Heart right ventricle (tissue), 16 donors: ENCODE measurements around the gene ATG4A. TPM values are rescaled to one million over a fixed set of nuclear protein-coding genes. Genes with fewer than 3 reads are reported as not detected.

ENCODE experiments used
- ATAC-seq, 8 donors: fragments of 200-7000 bp; cut with Tn5 transposase; one replicate each; pipeline ENCODE4 v1.9.1; 2020; ENCODE audit warnings: mild to moderate bottlenecking in 8 of 8, moderate library complexity in 8 of 8, moderate number of reproducible peaks in 1 of 8
- DNase-seq, 2 donors: peaks; one replicate each; pipeline ENCODE4 v3.0.0-alpha.2; 2020
- H3K27ac ChIP-seq, 10 donors: fragments of 200-600 bp; sonication (generic) in 2 of 10; one replicate each; pipeline versions ENCODE4 v1.5.0 to v1.8.0; 2020 to 2022; ENCODE audit warnings: mild to moderate bottlenecking in 3 of 10
- H3K27me3 ChIP-seq, 7 donors: fragments of 200-600 bp; one replicate each; pipeline ENCODE4 v1.8.0; 2021 to 2022; ENCODE audit warnings: mild to moderate bottlenecking in 2 of 7
- H3K36me3 ChIP-seq, 9 donors: fragments of 200-600 bp; sonication (generic) in 1 of 9; one replicate each; pipeline versions ENCODE4 v1.5.0 to v1.8.0; 2020 to 2022; ENCODE audit warnings: mild to moderate bottlenecking in 2 of 9
- H3K4me1 ChIP-seq, 9 donors: fragments of 200-600 bp; sonication (generic) in 1 of 9; one replicate each; pipeline versions ENCODE4 v1.5.0 to v1.8.0; 2020 to 2022; ENCODE audit warnings: mild to moderate bottlenecking in 4 of 9
- H3K4me3 ChIP-seq, 10 donors: fragments of 200-600 bp; sonication (generic) in 2 of 10; one replicate each; pipeline versions ENCODE4 v1.5.0 to v1.8.0; 2020 to 2022; ENCODE audit warnings: mild to moderate bottlenecking in 7 of 10, moderate library complexity in 2 of 10
- H3K9me3 ChIP-seq, 11 donors: fragments of 200-600 bp in 10 of 11; sonication (generic) in 2 of 11; one replicate each; pipeline versions ENCODE4 v1.5.0 to v1.8.0; 2013 to 2022; ENCODE audit warnings: mild to moderate bottlenecking in 2 of 11, control low read depth in 1 of 11, moderate library complexity in 1 of 11
- WGBS, 2 donors: extraction: QIAGEN DNeasy Blood & Tissue Kit; methylation state at CpG; one replicate each; pipeline ENCODE4 v1.1.7; 2013; ENCODE audit warnings: inconsistent platforms in 1 of 2; 5-methylcytosine and 5-hydroxymethylcytosine counted together
- intact Hi-C, 10 donors: fragments of 100-400 bp; cut with DNase I; formaldehyde crosslinking; loops; one replicate each; pipeline versions ENCODE4 v1.11.1 to v1.14.2; 2022
- polyA plus RNA-seq, 2 donors: library from polyadenylated mRNA; stranded (reverse); fragments of 200-250 nt; gene quantifications; one replicate each; pipeline ENCODE4 v1.2.3, GENCODE V29; 2013
- total RNA-seq, 10 donors: library from RNA; stranded (reverse); fragmentation: NEBNext Ultra II Directional in 3 of 10; extraction: Animal tissue kit (Norgen Biotek cat#: 25700) in 3 of 10; gene quantifications; one replicate each; pipeline versions ENCODE4 v1.2.1 to v1.2.4, GENCODE V29; 2021 to 2023
- TF ChIP-seq, protein P1 (sequence below), 9 donors: fragments of 200-600 bp; sonication (generic) in 2 of 9; IDR thresholded peaks; one replicate each; pipeline versions ENCODE4 v1.5.0 to v1.8.0; 2021 to 2022; ENCODE audit warnings: antibody characterized with exemption in 9 of 9, mild to moderate bottlenecking in 5 of 9, moderate library complexity in 1 of 9
- donor health status: Arrhythmogenic right ventricular cardiomyopathy.
- donor health status: ischemic (EF 13 %, LVEDD 7.1; RV severe dilation, severe dysfunction).
- donor health status: healthy with polysubstance abuse.
- donor health status: DM: no; HTN: yes; CAD: no.
- donor health status: DM: no; HTN: no; CAD: no.
- donor health status: ischemic (EF 25% LVEDD 6.9; RV normal size, moderate dysfunction).
- donor health status: ischemic (EF 25% LVEDD 5.7; RV mildly dilated, moderate dysfunction).
- donor health status: healthy.
- donor health status: DM: yes; HTN: yes; CAD: no.
- donor health status: Ischemic cardiomyopathy.
- donor health status: ischemic (EF 35%, LVEDD 5.7; RV mildly dilated, moderate dysfunction).
- donor health status: nonischemic (EF 11% LVEDD 7.7; RV severe dilation, severe dysfunction).
- donor health status: DM: yes; HTN: yes; CAD: no.
- donor health status: PGD.
- donor health status: ischemic (EF 29% LVEDD 5.4; RV normal size, mild dysfunction).
- donor health status: nonischemic (EF 23%, LVEDD 6.1; RV moderate dilation, normal function).

ATG4A gene
- total and polyA plus RNA-seq, 12 donors: 13.1 to 20.5 (median 17.1) TPM

- TF ChIP-seq, protein P1, sequence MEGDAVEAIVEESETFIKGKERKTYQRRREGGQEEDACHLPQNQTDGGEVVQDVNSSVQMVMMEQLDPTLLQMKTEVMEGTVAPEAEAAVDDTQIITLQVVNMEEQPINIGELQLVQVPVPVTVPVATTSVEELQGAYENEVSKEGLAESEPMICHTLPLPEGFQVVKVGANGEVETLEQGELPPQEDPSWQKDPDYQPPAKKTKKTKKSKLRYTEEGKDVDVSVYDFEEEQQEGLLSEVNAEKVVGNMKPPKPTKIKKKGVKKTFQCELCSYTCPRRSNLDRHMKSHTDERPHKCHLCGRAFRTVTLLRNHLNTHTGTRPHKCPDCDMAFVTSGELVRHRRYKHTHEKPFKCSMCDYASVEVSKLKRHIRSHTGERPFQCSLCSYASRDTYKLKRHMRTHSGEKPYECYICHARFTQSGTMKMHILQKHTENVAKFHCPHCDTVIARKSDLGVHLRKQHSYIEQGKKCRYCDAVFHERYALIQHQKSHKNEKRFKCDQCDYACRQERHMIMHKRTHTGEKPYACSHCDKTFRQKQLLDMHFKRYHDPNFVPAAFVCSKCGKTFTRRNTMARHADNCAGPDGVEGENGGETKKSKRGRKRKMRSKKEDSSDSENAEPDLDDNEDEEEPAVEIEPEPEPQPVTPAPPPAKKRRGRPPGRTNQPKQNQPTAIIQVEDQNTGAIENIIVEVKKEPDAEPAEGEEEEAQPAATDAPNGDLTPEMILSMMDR (IDR thresholded peaks at IDR 0.05): no peak
These were observed 27.0 kb upstream of the ATG4A start for GRCh38 chrX:108064613-108065012.

DNA sequence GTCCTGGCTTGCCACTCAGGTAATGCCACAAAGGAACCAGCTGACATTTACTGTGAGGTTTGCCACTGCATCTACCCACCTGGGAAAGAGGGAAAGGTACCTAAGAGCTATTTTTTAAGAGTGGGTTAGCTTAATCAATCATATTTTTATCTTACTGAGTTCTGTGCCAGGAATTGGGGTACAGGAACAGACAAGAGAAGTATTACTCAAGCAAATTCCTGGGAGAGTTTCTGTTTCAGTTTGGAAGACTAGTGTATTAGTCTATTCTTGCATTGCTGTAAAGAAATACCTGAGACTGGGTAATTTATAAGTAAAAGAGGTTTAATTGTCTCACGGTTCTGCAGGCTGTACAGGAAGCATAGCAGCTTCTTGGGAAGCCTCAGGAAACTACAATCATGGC lies 23.5 kb upstream of the ATG4A start:
- Histone ChIP-seq H3K27ac (no peak overlapping the region), H3K4me3 (no peak overlapping the region), H3K36me3 (no peaks in the 10 kb centered on the region), H3K27me3 (peaks cover 0 to 63% (median 0%) of the 10 kb centered on the region in 7 donors), H3K4me1 (no peaks in the 10 kb centered on the region), H3K9me3 (no peaks in the 10 kb centered on the region)
- WGBS, 2 donors: 61 to 69% methylated on average over 1 of the region's 1 CpG
- TF ChIP-seq, protein P1 (IDR thresholded peaks at IDR 0.05): no peak
- intact Hi-C loops: no loop called here
- ATAC-seq (no peak), DNase-seq (no peak)

More at GRCh38 chrX:108064613-108065012, 27.0 kb upstream of the ATG4A start:
- Histone ChIP-seq H3K4me1 (no peaks in the 10 kb centered on the region), H3K27me3 (peaks cover 0 to 55% (median 0%) of the 10 kb centered on the region in 7 donors), H3K9me3 (no peaks in the 10 kb centered on the region), H3K36me3 (no peaks in the 10 kb centered on the region), H3K4me3 (no peak overlapping the region), H3K27ac (no peak overlapping the region)
- intact Hi-C loops: loop anchor here in 1 of 10 donors (5.0 kb wide), 1 partner anchor 37 kb away; no protein-coding TSS in a partner anchor
- DNase-seq (no peak), ATAC-seq (no peak)
- 93 to 100% methylated on average over 2 of the region's 2 CpGs for WGBS, 2 donors

DNA sequence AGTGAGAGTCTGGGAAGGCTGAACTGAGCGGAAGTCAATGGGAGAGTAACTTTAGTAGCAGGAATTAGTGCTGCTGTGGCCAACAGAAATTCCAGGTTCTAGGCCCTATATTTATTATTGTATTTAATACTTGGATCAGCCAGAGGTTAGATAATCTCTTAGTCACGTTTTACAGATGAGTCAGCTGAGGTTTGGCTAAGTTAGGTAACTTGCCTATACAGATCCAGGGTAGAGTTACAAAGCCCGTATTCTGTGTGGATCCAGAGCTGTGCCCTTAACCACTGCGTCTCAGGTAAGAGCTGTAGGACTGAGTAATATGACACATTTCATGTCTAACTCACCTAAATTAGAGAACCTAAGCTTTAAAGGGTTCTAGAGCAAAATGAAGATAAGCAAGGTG lies 20.7 kb upstream of the ATG4A start:
- H3K4me3 ChIP-seq: no peak overlapping the region
- H3K36me3 ChIP-seq: no peaks in the 10 kb centered on the region
- peaks cover 0 to 57% (median 0%) of the 10 kb centered on the region in 7 donors for H3K27me3 ChIP-seq
- H3K9me3 ChIP-seq: no peaks in the 10 kb centered on the region
- DNase-seq (no peak), ATAC-seq (no peak)
- no peak overlapping the region for H3K27ac ChIP-seq
- 58 to 86% methylated on average over 4 of the region's 4 CpGs for WGBS, 2 donors
- intact Hi-C loops: loop anchor here in 3 of 10 donors (5.0 to 10.0 kb wide), 2 partner anchors 46 to 49 kb away; no protein-coding TSS in a partner anchor
- TF ChIP-seq, protein P1 (IDR thresholded peaks at IDR 0.05): no peak
- H3K4me1 ChIP-seq: no peaks in the 10 kb centered on the region

GRCh38 chrX:108071578-108071977 lies 20.0 kb upstream of the ATG4A start:
- no peak for ATAC-seq
- no peaks in the 10 kb centered on the region for H3K4me1 ChIP-seq
- DNase-seq: no peak
- no peak overlapping the region for H3K4me3 ChIP-seq
- no peaks in the 10 kb centered on the region for H3K9me3 ChIP-seq
- H3K36me3 ChIP-seq: no peaks in the 10 kb centered on the region
- TF ChIP-seq, protein P1 (IDR thresholded peaks at IDR 0.05): no peak
- 100% methylated on average over 1 of the region's 1 CpG for WGBS, 2 donors
- H3K27ac ChIP-seq: no peak overlapping the region
- intact Hi-C loops: loop anchor here in 3 of 10 donors (5.0 to 10.0 kb wide), 2 partner anchors 47 to 49 kb away; no protein-coding TSS in a partner anchor
- H3K27me3 ChIP-seq: peaks cover 0 to 51% (median 0%) of the 10 kb centered on the region in 7 donors
